ENCODE measurements around the gene CENPP. TPM values are rescaled to one million over a fixed set of nuclear protein-coding genes. Genes with fewer than 3 reads are reported as not detected.
"Not testable (repeated sequence)": the region's sequence is repeated elsewhere in the genome, so short reads cannot be mapped to it uniquely, and the experiment has no call there.

The CENPP gene
- total RNA-seq, 1 donor from 2014 or later = 27.2 TPM

DNA sequence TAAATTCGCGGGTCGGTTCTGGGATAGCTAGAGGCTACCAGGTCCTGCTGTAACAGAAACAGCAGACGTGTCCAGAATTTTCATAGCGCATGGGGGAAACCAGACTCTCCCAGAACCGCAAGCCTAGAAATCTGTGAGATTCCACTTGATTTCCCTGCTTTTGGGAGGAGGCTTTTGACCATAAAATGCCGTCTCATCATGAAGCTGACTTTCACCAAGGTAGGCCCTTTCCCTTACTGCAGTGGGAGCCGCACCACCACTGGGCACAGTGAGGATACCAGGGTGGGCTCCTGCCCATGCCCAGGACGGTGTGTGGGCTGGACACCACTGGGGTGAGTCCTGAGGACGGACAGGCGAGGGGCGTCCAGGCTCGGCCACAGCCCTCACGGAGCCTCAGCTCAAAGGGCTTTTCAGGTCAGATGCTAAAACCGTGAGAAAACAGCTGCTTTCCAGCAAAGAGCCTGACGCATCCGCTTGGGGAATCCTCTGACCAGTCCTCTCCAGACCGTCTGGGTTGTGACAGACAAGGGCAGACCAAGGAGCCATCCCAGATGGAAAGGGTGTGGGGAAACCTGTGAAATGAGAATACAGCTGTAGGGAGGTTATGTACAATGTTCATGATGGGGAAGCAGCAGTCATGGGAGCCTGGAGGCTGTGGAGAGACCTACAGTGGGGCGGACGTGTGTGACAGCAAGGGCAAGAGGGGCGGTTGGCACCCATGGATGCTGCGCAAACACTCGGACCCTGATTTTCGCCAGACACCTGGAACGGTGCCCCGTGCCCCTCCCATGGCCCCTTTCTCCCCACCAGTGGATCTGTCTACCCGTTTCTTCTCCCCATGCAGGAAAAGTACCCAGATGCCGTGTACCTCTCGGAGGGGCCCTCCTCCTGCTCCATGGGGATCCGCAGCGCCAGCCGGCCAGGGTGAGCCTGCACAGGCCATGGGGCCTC is 285.0 kb downstream of the CENPP start:
- intact Hi-C loops (cut with micrococcal nuclease) = no loop called here

GRCh38 chr9:92611621-92612285 is 286.0 kb downstream of the CENPP start:
- intact Hi-C loops (cut with micrococcal nuclease) = no loop called here

DNA sequence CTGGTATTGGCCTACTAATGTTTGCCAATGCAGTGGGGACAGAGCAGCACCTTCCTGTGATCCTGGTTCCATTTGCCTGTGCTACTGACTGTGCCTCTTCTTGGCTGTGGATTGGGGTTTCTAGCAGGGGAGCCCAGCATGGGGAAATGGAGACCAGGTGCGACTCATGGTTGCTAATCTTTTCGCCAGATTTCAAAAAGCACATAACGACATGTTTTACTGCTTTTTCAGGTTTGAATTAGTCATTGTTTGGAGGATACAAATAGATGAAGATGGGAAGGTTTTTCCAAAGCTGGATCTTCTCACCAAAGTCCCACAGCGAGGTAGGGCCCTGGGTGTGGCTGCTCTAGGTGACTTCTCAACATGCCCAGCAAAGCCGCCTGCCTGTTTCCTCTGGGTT is 286.5 kb downstream of the CENPP start:
- intact Hi-C loops (cut with micrococcal nuclease) = no loop called here

GRCh38 chr9:92612816-92613215 is 287.1 kb downstream of the CENPP start:
- intact Hi-C loops (cut with micrococcal nuclease) = no loop called here

- intact Hi-C loops (cut with micrococcal nuclease) = no loop called here
Measured at GRCh38 chr9:92613268-92614122, 287.7 kb downstream of the CENPP start.

DNA sequence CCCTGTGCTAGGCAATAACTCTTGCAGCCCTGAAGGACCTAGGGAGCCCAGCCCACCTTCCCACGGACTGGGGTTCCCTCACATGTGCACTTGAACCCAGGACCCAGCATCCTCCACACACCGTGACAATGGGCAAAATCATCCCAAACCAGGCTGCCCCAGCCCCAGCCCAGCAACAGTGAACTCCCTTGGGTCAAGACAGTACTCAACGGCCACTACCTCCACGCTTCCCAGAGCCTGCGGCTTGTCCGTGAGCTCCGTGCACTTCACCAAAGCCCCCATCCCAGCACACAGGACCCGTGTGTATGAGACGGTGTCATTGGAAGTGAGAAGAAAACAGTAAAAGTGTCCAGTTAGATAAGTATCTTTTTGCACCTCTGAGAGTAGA is 288.4 kb downstream of the CENPP start:
- intact Hi-C loops (cut with micrococcal nuclease) = no loop called here

DNA sequence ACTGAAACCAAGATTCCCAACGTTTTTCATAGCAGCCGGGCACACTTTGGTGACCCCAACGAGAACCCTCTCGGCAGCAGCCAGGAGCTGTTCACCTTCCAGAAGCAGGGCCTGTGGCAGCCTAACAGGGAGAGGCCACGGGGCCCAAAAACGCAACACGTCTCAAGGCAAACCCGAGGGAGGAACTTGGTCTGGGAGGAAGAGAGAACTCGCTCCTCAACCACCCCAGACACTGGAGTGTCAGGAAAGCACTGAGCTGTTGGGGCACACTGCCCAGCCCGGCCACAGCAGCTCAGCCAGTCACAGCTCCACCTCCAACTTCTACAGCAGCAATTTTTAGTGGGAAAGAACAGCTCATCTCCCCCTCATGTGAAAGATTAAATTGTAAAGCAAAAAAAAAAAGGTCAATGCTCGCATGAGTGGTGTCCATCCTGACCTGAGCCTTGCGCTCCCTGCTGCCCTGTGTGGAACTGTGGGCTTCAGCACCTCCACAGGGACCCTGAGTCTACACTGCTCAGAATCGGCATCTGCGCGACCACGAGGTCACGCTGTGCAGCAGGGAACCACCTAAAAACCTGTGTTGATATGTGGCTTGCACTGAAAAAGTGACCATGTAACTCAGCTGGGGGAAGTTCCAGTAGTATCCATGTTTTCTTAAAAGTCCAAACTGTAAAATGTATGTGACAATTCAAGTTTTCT is 289.2 kb downstream of the CENPP start:
- intact Hi-C loops (cut with micrococcal nuclease) = no loop called here

DNA sequence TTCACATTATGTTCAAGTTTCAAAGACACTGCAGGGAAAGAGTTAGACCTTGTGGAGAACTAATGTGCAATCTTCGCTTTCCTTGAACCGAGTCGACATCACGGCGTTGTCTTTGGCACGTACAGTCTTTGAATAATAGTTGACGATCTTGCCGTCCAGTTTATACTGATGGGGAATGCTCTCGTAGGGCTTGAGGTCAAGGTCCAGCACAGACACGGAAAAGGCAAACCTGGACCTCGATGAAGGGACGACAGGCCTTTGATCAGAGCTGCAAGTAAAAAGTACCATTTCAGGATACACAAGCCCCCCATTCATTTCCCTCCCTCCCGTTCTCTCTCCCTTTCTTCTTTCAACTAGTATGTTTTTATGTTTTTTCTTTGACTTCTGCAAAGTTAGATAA is 290.0 kb downstream of the CENPP start:
- intact Hi-C loops (cut with micrococcal nuclease) = no loop called here

DNA sequence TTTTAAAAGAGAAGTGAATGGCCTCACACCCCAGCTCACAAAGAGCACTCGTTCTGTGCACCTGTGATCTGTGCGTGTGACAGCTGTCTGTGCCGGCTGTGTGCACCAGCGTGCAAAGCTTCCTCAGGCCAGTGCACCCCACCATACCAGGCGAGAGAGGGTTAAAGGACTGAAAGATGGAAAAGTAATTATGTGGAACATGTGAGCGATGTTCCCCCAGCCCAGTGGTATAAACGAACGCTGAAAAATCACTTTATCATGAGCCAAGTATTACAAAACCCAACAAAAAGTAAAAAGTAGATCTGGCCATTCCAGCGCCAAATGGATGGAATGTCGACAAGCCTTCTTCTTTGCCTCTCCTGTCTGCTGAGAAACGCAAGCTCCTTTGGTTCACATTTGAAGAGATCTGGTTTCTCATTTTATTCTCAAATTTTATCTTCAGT is 290.5 kb downstream of the CENPP start:
- intact Hi-C loops (cut with micrococcal nuclease) = no loop called here

DNA sequence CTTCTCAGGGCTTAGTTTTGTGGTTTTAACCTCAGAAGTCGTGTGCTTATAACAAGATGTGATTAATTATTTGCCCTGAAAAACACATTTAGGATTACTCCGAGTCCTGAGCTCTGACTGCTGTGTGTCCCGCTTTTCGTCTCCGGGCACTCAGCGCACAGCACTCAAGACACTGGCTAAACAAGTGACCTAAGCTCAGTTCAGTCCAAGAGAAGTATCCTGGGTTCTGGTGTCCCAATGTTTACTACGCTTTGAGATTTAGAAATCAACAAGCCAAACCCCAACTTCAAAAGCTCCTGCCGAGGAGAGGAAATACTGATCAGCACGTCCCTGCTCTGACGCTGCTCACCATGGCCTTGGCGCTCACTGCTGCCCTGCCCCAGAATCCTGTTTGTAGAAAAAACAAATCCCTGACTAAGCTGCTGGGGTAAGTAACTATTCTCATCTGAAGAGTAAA is 290.9 kb downstream of the CENPP start:
- intact Hi-C loops (cut with micrococcal nuclease) = no loop called here

GRCh38 chr9:92617195-92617813 is 291.6 kb downstream of the CENPP start:
- intact Hi-C loops (cut with micrococcal nuclease) = no loop called here

DNA sequence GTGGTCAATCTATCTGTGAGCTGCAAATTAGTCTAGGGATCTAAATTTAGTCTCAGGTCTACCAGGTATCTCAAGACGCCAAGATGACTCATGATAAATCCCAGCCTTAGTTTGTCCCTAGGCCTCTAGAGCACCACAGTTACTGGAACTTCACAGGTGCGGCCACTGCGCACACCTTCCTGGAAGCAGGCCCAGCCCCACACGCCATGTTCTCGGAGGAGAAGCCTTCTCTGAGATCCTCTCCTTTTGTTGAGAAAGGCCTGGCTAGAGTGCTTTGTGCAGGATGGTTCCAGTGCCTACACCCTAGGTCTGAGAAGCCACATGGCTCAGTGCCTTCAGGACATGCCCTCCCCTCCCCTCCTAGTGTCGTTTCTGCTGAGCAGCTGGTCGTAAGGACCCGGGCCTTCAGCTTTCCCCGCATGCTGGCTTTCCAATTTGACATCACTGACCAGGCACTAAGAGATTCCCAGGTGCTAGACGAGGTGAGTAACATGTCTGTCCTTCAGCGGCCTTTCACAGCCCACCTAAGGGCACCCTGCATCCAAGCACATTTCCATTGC is 292.3 kb downstream of the CENPP start:
- intact Hi-C loops (cut with micrococcal nuclease) = no loop called here

DNA sequence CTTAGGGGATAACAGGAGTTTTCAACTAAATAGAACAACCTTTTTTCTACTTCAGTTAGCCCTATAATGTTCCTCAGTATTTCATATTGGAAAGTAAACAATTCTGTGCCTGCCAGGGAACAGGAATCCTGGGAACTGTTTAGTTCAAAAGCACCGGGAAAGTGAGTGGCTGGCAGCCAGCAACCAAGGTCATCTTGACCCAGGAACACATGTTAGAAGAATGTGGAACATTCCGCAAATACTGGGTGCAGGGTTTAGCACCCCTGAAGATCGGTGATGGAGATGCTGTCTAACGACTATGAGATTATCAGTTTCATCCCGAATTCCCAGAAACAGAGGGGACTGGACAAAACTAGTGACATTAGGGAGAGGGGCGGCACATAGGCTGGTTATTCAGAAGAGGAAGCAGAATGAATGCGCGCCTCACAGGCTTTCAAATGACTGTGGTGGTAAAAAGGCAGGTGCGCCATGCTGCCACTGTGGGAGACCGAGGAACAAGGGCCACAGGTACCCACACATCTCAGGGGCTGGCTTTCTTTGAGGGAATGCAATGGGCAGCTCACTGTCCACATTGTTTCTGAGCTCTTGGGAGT is 293.0 kb downstream of the CENPP start:
- intact Hi-C loops (cut with micrococcal nuclease) = no loop called here

- intact Hi-C loops (cut with micrococcal nuclease) = no loop called here
Measured at GRCh38 chr9:92619601-92620300, 294.0 kb downstream of the CENPP start.

- intact Hi-C loops (cut with micrococcal nuclease) = no loop called here
Measured at GRCh38 chr9:92620845-92621244, 295.1 kb downstream of the CENPP start.

GRCh38 chr9:92623936-92624335 is 298.2 kb downstream of the CENPP start:
- intact Hi-C loops (cut with micrococcal nuclease) = not testable (repeated sequence)

DNA sequence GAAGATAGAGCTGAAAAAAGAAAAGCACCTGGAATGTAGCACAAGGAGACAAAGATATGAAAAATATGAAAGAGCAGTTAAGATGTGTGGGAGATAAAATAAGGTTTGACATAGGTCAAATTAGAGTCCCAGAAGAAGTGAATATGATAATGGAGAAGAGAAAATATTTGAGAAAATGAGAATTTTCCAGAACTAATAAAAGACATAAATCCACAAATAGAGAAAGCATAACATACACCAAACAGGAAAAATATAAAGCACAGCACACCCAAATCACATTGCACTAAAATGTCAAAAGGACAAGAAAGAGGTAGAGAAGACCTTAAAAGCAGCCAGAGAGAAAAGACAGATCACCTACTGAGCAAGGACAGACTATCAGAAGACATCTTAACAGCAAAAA is 300.7 kb downstream of the CENPP start:
- intact Hi-C loops (cut with micrococcal nuclease) = no loop called here

DNA sequence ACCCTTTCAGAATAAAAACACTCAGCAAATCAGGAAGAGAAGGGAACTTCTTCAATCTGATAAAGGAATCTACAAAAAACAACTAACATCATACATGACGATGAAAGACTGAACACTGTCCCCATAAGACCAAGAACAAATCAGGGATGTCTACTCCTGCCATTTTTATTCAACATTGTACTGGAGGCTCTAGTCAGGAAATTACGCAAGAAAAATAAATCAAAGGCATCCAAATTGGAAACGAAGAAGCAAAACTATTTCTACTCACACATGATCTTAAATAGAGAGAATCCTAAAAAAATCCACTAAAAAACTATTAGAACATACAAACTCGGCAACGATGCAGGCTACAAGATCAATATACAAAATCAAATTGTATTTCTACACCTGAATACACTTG is 301.9 kb downstream of the CENPP start:
- intact Hi-C loops (cut with micrococcal nuclease) = no loop called here
